GM12801 (cell line): Measurements from ENCODE around the gene MGMT.

Source experiments
- CTCF ChIP-seq: IDR thresholded peaks from one replicate; pipeline ENCODE4 v1.5.1; 2011; ENCODE audit warnings: control low read depth; ENCODE audit not compliant: insufficient read length; ENCODE audit errors: extremely low read depth

MGMT gene

GRCh38 chr10:129581827-129582411 is 114.9 kb downstream of the MGMT start:
- TF ChIP-seq CTCF = no peak

GRCh38 chr10:129583831-129584230 is 116.8 kb downstream of the MGMT start:
- TF ChIP-seq CTCF = no peak

- no peak for TF ChIP-seq CTCF
Observed at GRCh38 chr10:129586898-129587443, 119.9 kb downstream of the MGMT start.

DNA sequence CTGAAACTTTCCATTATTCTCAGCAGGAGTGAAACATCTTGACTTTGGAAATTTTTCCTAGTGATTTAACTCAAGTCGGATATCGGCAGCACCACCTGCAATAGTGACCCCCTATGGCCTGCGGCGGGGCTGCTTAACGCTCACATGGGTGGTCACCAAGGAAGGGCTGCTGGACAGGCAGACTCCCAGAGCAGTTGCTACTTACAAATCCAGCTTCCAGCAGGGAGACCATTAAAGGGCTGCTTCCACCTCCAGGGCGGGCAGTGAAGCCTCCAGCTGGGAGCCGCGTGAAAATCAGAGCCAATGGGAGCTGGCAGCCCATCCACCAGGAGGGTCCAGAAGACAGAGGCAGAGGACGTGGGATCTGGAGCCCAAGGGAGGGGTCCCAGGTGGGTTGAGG is 122.5 kb downstream of the MGMT start:
- no peak for TF ChIP-seq CTCF

DNA sequence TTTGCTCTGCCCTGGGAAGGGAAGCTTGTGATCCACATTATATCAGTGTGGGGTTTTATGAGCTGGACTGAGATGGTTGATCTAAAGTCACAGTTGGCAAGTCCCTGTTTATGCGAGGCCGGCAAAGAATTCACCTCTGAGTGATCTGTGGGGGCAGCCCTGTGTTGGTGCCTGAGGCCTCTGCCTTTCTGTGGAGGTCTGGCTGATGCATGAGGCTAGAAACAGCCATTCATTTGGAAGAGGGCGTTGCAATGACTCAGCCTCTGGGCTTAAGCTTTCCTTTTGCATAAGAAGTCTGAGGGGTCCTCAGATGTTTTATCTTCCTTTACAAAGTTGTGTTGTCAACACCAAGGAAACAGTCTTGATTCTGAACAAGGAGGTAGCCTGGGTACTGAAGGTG is 126.9 kb downstream of the MGMT start:
- no peak for TF ChIP-seq CTCF

DNA sequence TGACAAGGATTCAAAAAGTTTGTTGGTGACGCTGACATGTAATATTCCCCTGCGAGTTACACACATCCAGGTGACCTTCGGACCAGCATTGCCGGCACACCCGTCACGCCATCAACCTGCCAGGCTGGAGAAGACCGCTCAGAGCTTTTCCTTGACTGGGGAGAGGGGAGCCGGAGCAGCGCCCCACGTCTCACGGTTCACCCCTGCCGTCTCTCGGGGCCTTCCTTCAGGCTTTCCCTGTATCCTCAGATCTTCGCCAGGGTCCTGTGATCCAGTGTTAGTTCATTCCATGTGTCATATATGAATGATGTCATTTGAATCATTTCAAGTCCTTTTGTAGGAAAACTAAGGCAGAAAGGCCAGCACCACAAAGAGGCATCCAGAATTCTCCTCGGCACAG is 127.8 kb downstream of the MGMT start:
- no peak for TF ChIP-seq CTCF

- no peak for TF ChIP-seq CTCF
Observed at GRCh38 chr10:129598413-129598812, 131.4 kb downstream of the MGMT start.

GRCh38 chr10:129599160-129599559 is 132.1 kb downstream of the MGMT start:
- no peak for TF ChIP-seq CTCF
